Measurements from ENCODE around the gene SNAI3. TPM values are rescaled to one million over a fixed set of nuclear protein-coding genes. Genes with fewer than 3 reads are reported as not detected.

Gene SNAI3
- polyA plus RNA-seq, 1 donor from 2014 or later, result not detected

GRCh38 chr16:88727871-88728270, 41.6 kb upstream of the SNAI3 start:
- H2AFZ ChIP-seq (ENCODE audit: low read depth, low read length), result no peak overlapping the region

GRCh38 chr16:88726981-88727380, 40.7 kb upstream of the SNAI3 start:
- Histone ChIP-seq H3K27me3 (ENCODE audit: insufficient read depth, low read depth, low read length) (no peaks in the 10 kb centered on the region), H2AFZ (ENCODE audit: low read depth, low read length) (no peak overlapping the region), H3K9ac (ENCODE audit: low read length) (no peak overlapping the region), H3K4me3 (ENCODE audit: low read length) (no peak overlapping the region), H3K27ac (ENCODE audit: low read length) (no peak overlapping the region), H3K79me2 (replicated peaks; ENCODE audit: insufficient read depth, low read length) (no peaks in the 10 kb centered on the region), H3K9me3 (ENCODE audit: low read length) (no peaks in the 10 kb centered on the region), H3K4me2 (ENCODE audit: low read length) (no peak overlapping the region), H3K36me3 (ENCODE audit: insufficient read depth, low read length) (no peaks in the 10 kb centered on the region), H3K9me2 (ENCODE audit: insufficient read depth, low read length) (no peaks in the 10 kb centered on the region), H4K20me1 (ENCODE audit: insufficient read depth) (no peaks in the 10 kb centered on the region), H3F3A (ENCODE audit: insufficient read depth, low read length, poor library complexity, severe bottlenecking) (no peaks in the 10 kb centered on the region)
- TF ChIP-seq RAD21 (conservative IDR thresholded peaks at IDR 0.05) (no peak), TAF1 (IDR thresholded peaks at IDR 0.05; ENCODE audit: low read depth) (no peak), EZH2 (IDR thresholded peaks at IDR 0.05; ENCODE audit: borderline replicate concordance, insufficient read depth, low read length, poor library complexity, severe bottlenecking) (no peak), MXI1 (conservative IDR thresholded peaks at IDR 0.05; ENCODE audit: poor library complexity, severe bottlenecking) (no peak), EP300 (conservative IDR thresholded peaks at IDR 0.05; ENCODE audit: poor library complexity, severe bottlenecking) (no peak), SMC3 (conservative IDR thresholded peaks at IDR 0.05; ENCODE audit: poor library complexity) (no peak), CTCF (IDR thresholded peaks at IDR 0.05; ENCODE audit: poor library complexity, severe bottlenecking) (no peak), POLR2AphosphoS5 (IDR thresholded peaks at IDR 0.05) (no peak)
- TF ChIP-seq, protein P1, sequence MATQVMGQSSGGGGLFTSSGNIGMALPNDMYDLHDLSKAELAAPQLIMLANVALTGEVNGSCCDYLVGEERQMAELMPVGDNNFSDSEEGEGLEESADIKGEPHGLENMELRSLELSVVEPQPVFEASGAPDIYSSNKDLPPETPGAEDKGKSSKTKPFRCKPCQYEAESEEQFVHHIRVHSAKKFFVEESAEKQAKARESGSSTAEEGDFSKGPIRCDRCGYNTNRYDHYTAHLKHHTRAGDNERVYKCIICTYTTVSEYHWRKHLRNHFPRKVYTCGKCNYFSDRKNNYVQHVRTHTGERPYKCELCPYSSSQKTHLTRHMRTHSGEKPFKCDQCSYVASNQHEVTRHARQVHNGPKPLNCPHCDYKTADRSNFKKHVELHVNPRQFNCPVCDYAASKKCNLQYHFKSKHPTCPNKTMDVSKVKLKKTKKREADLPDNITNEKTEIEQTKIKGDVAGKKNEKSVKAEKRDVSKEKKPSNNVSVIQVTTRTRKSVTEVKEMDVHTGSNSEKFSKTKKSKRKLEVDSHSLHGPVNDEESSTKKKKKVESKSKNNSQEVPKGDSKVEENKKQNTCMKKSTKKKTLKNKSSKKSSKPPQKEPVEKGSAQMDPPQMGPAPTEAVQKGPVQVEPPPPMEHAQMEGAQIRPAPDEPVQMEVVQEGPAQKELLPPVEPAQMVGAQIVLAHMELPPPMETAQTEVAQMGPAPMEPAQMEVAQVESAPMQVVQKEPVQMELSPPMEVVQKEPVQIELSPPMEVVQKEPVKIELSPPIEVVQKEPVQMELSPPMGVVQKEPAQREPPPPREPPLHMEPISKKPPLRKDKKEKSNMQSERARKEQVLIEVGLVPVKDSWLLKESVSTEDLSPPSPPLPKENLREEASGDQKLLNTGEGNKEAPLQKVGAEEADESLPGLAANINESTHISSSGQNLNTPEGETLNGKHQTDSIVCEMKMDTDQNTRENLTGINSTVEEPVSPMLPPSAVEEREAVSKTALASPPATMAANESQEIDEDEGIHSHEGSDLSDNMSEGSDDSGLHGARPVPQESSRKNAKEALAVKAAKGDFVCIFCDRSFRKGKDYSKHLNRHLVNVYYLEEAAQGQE (IDR thresholded peaks at IDR 0.05; ENCODE audit: borderline replicate concordance), result no peak

More at GRCh38 chr16:88727871-88728270, 41.6 kb upstream of the SNAI3 start:
- H3F3A ChIP-seq (ENCODE audit: insufficient read depth, low read length, poor library complexity, severe bottlenecking), result no peaks in the 10 kb centered on the region
- no peaks in the 10 kb centered on the region for H3K36me3 ChIP-seq (ENCODE audit: insufficient read depth, low read length)
- no peak overlapping the region for H3K4me3 ChIP-seq (ENCODE audit: low read length)
- no peaks in the 10 kb centered on the region for H3K9me2 ChIP-seq (ENCODE audit: insufficient read depth, low read length)
- H3K9ac ChIP-seq (ENCODE audit: low read length), result no peak overlapping the region
- no peak overlapping the region for H3K4me2 ChIP-seq (ENCODE audit: low read length)
- H3K79me2 ChIP-seq (replicated peaks; ENCODE audit: insufficient read depth, low read length), result no peaks in the 10 kb centered on the region
- no peaks in the 10 kb centered on the region for H3K27me3 ChIP-seq (ENCODE audit: insufficient read depth, low read depth, low read length)
- no peak overlapping the region for H3K27ac ChIP-seq (ENCODE audit: low read length)
- H4K20me1 ChIP-seq (ENCODE audit: insufficient read depth), result no peaks in the 10 kb centered on the region
- H3K9me3 ChIP-seq (ENCODE audit: low read length), result no peaks in the 10 kb centered on the region
- TF ChIP-seq SMC3 (conservative IDR thresholded peaks at IDR 0.05; ENCODE audit: poor library complexity), result no peak
- TF ChIP-seq POLR2AphosphoS5 (IDR thresholded peaks at IDR 0.05), result no peak
- no peak for TF ChIP-seq MXI1 (conservative IDR thresholded peaks at IDR 0.05; ENCODE audit: poor library complexity, severe bottlenecking)
- TF ChIP-seq, protein P1 (IDR thresholded peaks at IDR 0.05; ENCODE audit: borderline replicate concordance), result no peak
- no peak for TF ChIP-seq RAD21 (conservative IDR thresholded peaks at IDR 0.05)
- TF ChIP-seq EZH2 (IDR thresholded peaks at IDR 0.05; ENCODE audit: borderline replicate concordance, insufficient read depth, low read length, poor library complexity, severe bottlenecking), result no peak
- no peak for TF ChIP-seq TAF1 (IDR thresholded peaks at IDR 0.05; ENCODE audit: low read depth)
- no peak for TF ChIP-seq EP300 (conservative IDR thresholded peaks at IDR 0.05; ENCODE audit: poor library complexity, severe bottlenecking)
- no peak for TF ChIP-seq CTCF (IDR thresholded peaks at IDR 0.05; ENCODE audit: poor library complexity, severe bottlenecking)
